GM12874 (cell line): ENCODE measurements around the gene KEL.

Experiments
- TF ChIP-seq, protein P1 (sequence below): IDR thresholded peaks from 2 replicates; pipeline ENCODE4 v1.5.1; 2011; ENCODE audit warnings: low read depth, mild to moderate bottlenecking, control low read depth, low read length, moderate library complexity; ENCODE audit not compliant: insufficient read depth

Gene KEL

GRCh38 chr7:142905759-142906158 lies 56.4 kb downstream of the KEL start:
- TF ChIP-seq, protein P1, sequence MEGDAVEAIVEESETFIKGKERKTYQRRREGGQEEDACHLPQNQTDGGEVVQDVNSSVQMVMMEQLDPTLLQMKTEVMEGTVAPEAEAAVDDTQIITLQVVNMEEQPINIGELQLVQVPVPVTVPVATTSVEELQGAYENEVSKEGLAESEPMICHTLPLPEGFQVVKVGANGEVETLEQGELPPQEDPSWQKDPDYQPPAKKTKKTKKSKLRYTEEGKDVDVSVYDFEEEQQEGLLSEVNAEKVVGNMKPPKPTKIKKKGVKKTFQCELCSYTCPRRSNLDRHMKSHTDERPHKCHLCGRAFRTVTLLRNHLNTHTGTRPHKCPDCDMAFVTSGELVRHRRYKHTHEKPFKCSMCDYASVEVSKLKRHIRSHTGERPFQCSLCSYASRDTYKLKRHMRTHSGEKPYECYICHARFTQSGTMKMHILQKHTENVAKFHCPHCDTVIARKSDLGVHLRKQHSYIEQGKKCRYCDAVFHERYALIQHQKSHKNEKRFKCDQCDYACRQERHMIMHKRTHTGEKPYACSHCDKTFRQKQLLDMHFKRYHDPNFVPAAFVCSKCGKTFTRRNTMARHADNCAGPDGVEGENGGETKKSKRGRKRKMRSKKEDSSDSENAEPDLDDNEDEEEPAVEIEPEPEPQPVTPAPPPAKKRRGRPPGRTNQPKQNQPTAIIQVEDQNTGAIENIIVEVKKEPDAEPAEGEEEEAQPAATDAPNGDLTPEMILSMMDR: no peak

DNA sequence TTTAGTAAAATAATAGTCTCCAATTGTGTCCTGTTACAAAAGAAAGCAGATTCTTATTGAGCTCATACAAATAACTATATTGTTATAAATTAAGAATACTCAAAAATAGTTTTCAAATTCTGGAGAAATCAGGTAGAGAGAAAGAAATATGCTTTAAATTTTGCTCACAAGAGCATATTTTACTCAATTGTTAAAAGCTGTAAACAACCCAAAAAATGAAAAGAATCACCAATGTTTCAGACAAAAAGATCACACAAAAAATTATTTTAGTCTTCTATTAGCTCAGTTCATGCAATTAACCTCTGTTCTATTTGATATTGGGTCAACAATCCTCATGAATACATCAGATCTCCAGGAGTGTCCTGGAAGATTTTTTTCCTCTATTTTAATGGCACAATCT lies 58.0 kb downstream of the KEL start:
- TF ChIP-seq, protein P1: no peak

- TF ChIP-seq, protein P1: no peak
Measured at GRCh38 chr7:142901426-142902259, 60.5 kb downstream of the KEL start.

DNA sequence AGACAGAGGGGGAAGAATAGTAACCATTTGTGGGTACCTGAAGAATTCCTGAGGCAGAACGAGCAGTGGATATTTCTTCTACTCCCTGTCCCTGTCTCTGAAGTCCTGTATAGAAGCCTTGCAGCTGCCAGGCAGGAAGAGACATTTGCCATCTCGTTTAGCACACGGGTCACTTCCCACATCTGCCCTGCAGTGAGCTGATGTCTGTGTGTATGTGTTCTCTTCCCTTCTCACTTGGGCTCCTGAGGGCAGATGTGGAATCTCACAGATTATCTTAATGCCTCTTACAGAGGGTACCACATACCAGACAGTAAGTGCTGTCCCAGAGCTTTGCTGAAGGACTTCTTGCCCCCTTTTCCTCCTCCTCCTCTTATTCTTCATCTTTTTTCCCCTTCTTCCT lies 62.5 kb downstream of the KEL start:
- TF ChIP-seq, protein P1: no peak

DNA sequence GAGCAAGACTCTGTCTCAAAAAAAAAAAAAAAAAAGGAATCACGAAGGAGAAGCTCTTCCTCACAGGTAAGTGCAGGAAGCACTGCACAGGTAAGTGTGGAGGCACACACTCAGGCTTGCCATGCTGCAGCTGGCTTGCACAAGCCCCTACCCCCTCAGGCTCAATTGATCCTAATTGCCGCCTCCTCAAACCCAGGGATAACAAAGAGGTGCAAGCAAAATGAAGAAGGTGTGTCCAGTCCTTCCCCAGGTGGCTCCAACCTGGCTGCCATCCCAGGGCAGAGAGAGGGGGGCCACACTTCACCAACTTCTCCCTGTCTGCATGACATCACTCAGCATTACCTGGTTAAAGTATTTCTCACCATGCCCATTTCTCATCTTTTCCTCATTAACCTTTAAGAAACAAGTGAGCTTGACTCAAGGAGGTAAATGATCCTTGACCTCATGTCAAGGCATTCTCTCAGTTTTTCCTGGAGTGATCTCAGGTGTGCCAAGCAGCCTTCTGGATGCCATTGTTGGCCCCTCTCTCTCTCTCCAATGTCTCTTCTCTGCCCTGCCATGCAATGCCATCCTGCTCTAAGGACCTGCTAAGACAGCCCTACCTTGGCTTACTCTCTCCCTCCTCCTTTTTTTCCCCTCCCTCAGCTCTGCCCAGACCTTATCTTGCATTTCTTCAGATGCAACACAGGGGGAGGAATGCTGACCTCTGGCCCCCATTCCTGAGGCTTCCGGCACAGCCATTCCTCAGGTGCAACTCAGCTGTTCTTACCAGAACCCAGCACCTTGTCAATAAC lies 63.6 kb downstream of the KEL start:
- TF ChIP-seq, protein P1: no peak

- TF ChIP-seq, protein P1: no peak
Measured at GRCh38 chr7:142897691-142898090, 64.5 kb downstream of the KEL start.

- TF ChIP-seq, protein P1: no peak
Measured at GRCh38 chr7:142896741-142897379, 65.3 kb downstream of the KEL start.
